Measurements from ENCODE around the gene NEAT1.

NEAT1 gene

GRCh38 chr11:65486570-65487466, 64.2 kb downstream of the NEAT1 start:
- no peaks in the 10 kb centered on the region for H3K9me3 Mint-ChIP-seq
- no peak overlapping the region for H3K27ac Mint-ChIP-seq
- no peaks in the 10 kb centered on the region for H3K27me3 Mint-ChIP-seq
- H3K4me1 Mint-ChIP-seq: peaks cover 12% of the 10 kb centered on the region
- no peak overlapping the region for H3K4me3 Mint-ChIP-seq
- H3K36me3 Mint-ChIP-seq: no peaks in the 10 kb centered on the region

GRCh38 chr11:65487467-65488272, 65.1 kb downstream of the NEAT1 start:
- Mint-ChIP-seq H3K4me1 (peaks cover 19% of the 10 kb centered on the region), H3K4me3 (no peak overlapping the region), H3K27me3 (no peaks in the 10 kb centered on the region), H3K36me3 (no peaks in the 10 kb centered on the region), H3K9me3 (no peaks in the 10 kb centered on the region), H3K27ac (peak overlapping the region; percentile 51)

- Mint-ChIP-seq H3K27me3 (no peaks in the 10 kb centered on the region), H3K9me3 (no peaks in the 10 kb centered on the region), H3K27ac (peak overlapping the region; percentile 62), H3K4me3 (no peak overlapping the region), H3K4me1 (peaks cover 26% of the 10 kb centered on the region), H3K36me3 (peaks cover 2% of the 10 kb centered on the region)
Observed at GRCh38 chr11:65488273-65489034, 65.9 kb downstream of the NEAT1 start.

DNA sequence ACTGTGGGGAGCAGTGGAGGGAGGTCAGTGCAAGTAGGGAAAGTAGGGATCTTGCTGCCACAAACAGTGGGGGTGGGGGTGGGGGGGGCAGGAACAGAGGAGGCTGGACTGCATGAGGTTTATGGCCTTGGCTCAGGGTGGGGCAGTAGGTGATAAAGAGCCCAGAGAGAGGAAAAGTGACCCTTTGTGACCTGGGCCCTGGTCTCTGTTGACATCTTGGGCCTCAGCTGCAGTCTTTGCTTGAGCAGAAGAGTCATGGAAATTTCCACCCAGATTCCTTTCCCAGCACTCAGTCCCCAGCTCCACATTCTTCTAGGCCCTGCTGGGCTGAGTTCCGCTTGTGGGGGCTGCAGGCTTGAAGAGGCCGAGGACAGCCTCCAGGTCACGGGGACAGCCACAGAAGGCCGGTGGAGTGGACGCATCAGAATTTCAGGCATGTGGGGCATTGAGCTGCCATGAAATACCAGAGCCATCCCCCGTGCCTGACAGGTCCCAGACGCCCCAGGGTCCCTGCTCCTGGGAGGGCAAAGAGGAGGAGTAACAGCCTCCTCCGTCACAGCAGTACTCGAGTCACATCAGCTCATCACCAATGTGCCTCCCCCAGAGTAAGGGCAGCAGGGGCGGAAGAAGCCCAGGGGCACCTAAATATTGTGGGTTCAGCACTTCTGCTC, 66.6 kb downstream of the NEAT1 start:
- peak overlapping the region; percentile 62 for H3K27ac Mint-ChIP-seq
- no peaks in the 10 kb centered on the region for H3K9me3 Mint-ChIP-seq
- no peaks in the 10 kb centered on the region for H3K27me3 Mint-ChIP-seq
- peaks cover 26% of the 10 kb centered on the region for H3K4me1 Mint-ChIP-seq
- peaks cover 2% of the 10 kb centered on the region for H3K36me3 Mint-ChIP-seq
- H3K4me3 Mint-ChIP-seq: no peak overlapping the region

GRCh38 chr11:65489706-65490320, 67.2 kb downstream of the NEAT1 start:
- Mint-ChIP-seq H3K4me3 (no peak overlapping the region), H3K9me3 (no peaks in the 10 kb centered on the region), H3K4me1 (peaks cover 31% of the 10 kb centered on the region), H3K36me3 (peaks cover 2% of the 10 kb centered on the region), H3K27me3 (no peaks in the 10 kb centered on the region), H3K27ac (no peak overlapping the region)

DNA sequence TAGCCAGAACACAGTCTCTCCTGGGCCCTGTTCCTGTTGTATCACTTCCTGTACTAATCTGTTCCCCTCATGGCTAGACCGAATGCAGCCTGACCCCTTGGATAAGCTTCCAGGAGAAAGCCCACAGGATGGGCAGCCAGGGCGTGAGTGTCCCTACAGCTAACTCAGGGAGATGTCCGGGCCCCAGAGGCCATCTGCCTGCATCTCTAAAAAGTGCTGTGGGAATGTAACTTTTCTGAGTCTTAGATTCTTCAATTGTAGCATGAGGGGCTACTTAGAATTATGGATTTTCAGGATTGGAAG, 68.5 kb downstream of the NEAT1 start:
- no peaks in the 10 kb centered on the region for H3K27me3 Mint-ChIP-seq
- H3K4me1 Mint-ChIP-seq: peaks cover 33% of the 10 kb centered on the region
- H3K9me3 Mint-ChIP-seq: no peaks in the 10 kb centered on the region
- no peak overlapping the region for H3K4me3 Mint-ChIP-seq
- no peak overlapping the region for H3K27ac Mint-ChIP-seq
- H3K36me3 Mint-ChIP-seq: peaks cover 2% of the 10 kb centered on the region

DNA sequence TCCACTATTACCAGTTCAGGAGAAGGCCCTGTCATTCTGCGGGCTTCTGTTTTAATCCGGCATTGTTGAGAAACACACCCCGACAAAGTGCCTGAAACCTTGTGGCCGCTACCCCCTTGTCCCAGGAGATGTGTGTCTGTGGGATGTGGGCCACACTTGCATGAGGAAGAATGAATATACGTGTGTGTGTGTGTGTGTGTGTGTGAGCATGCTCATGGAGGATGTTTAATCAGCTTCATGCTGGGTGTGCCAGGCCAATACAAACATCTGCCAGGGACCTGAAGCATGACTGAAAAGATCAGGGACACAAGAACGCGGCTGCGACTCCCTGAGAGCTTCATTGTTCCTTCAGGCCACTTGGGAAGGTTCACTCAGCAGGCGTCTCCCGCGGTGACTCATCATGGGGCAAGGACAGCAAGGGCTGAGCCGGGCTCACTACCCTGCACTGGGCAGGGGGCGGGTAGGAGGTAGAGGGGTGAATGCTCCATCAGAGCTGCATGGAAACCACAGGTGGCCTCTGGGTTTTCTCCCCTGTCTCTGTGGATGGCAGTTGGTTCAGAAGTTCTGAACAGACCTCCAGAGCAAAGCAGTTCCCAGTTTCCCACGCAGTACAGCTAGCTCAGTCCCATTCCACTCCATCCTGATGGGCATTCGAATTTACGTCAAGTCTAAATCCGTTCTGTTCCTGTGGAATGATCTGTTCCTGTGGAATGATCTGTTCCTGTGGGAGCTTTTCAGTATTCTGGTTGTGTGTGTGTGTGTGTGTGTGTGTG, 69.2 kb downstream of the NEAT1 start:
- Mint-ChIP-seq H3K4me3 (no peak overlapping the region), H3K27ac (peak overlapping the region; percentile 66), H3K4me1 (peaks cover 40% of the 10 kb centered on the region), H3K36me3 (peaks cover 2% of the 10 kb centered on the region), H3K27me3 (no peaks in the 10 kb centered on the region), H3K9me3 (no peaks in the 10 kb centered on the region)

GRCh38 chr11:65492387-65492636, 69.7 kb downstream of the NEAT1 start:
- H3K36me3 Mint-ChIP-seq: peaks cover 2% of the 10 kb centered on the region
- peaks cover 45% of the 10 kb centered on the region for H3K4me1 Mint-ChIP-seq
- no peaks in the 10 kb centered on the region for H3K27me3 Mint-ChIP-seq
- H3K4me3 Mint-ChIP-seq: peak overlapping the region; percentile 9
- H3K9me3 Mint-ChIP-seq: no peaks in the 10 kb centered on the region
- H3K27ac Mint-ChIP-seq: peak overlapping the region; percentile 66

- H3K27ac Mint-ChIP-seq: peak overlapping the region; percentile 97
- H3K4me1 Mint-ChIP-seq: peaks cover 44% of the 10 kb centered on the region
- no peaks in the 10 kb centered on the region for H3K9me3 Mint-ChIP-seq
- H3K4me3 Mint-ChIP-seq: peak overlapping the region; percentile 82
- H3K27me3 Mint-ChIP-seq: no peaks in the 10 kb centered on the region
- H3K36me3 Mint-ChIP-seq: peaks cover 2% of the 10 kb centered on the region
Observed at GRCh38 chr11:65492637-65493366, 70.2 kb downstream of the NEAT1 start.

- H3K9me3 Mint-ChIP-seq: no peaks in the 10 kb centered on the region
- peaks cover 36% of the 10 kb centered on the region for H3K4me1 Mint-ChIP-seq
- H3K27me3 Mint-ChIP-seq: no peaks in the 10 kb centered on the region
- peak overlapping the region; percentile 97 for H3K27ac Mint-ChIP-seq
- H3K36me3 Mint-ChIP-seq: peaks cover 2% of the 10 kb centered on the region
- peak overlapping the region; percentile 82 for H3K4me3 Mint-ChIP-seq
Observed at GRCh38 chr11:65493367-65494176, 71.0 kb downstream of the NEAT1 start.
